ENCODE measurements around the gene GAB4.
"Not testable (repeated sequence)": the region's sequence is repeated elsewhere in the genome, so short reads cannot be mapped to it uniquely, and the experiment has no call there.

Gene GAB4

DNA sequence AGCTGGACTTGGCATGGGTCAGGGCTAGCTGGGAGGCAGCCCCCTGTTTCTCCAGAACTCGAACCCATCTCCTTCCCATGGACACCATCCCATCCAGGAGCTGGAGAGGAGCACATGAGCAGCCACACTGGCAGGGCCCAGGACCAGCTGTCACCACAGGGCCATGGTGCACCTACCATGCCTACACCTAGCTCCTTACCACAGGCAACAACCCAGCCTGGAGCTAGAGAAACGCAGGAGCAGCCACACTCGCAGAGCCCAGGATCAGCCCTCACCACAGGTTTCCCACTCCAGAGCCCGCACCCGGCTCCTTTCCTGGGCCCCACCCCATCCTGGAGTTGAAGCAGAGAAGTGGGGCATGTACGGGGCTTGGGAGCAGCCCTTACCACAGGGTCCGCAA is 50.2 kb downstream of the GAB4 start:
- DNase-seq, result no peak

- no peak for DNase-seq
Observed at GRCh38 chr22:16956290-16956689, 51.7 kb downstream of the GAB4 start.

GRCh38 chr22:16955678-16956210 is 52.3 kb downstream of the GAB4 start:
- no peak for DNase-seq

DNA sequence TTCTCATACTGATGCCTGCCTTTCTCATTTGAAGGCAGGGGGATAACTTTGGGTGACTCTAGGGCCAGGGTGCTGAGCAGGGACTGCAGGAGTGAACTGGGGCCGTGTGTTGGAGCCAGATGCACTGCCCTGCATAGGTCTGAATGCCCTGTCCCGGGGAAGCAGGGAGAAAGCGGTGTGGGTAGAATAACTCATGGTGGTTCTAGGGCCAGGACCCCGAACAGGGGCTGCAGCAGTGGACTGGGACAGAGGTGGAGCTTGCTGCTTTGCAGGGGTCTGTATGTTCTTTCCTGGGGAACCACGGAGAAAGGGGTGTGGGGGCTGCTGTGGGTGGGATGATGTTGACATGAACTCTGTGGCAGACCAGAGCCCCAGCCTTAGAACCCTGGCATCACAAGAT is 52.9 kb downstream of the GAB4 start:
- no peak for DNase-seq

DNA sequence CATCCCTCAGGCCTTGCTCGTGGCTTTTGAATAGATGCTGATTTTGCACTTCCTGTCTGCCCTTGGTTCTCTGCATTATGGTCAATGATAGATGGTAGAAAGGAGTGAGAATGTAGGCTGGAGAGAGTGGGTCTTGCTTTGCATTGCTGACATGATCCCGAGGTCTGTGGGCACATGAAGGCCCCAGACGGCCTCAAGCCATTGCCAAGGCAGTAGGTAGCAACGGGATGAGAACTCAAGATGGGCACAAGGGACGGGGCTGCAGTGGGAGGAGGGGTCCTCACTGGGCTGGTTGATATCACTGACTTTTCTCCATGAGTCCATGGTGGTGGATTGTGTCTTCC is 54.0 kb downstream of the GAB4 start:
- no peak for DNase-seq

DNA sequence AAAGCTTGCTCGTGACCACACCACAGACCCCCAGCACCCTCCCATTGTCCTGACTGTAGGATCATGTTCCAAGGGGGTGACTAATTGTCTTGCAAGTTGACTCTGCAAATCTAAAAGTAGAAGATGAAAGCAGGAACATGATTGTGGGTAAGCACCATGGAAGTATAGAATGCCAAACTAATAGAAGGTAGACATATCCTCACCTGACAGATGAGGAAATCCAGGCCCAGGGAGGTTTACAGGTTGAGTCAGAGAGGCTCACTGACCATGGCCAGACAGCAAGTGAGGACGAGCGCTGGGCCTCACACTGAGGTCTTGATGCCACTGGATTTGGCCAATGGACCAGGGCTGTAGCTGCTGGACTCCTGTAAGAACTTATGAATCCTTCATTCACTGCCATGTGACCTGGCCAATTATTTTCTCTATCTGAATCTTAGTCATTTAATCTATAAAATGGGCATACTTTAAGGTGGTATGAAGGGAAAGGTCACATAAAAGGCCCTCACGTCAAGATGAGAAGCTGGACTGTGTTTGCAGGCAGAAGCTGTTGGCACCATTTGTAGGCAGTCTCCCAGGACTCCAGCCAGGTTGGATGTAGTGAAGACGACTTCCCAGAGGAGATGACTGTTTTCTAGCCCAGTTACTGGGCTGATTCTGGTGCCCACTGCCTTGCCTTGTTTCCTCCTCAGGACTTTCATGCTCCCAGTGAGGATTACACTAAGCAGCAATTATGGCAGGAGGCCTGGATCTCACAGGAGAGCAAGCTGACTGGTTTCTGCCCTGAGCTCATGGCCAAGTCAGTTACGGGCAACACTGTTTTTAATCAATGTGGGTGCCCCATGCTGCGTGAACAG is 54.6 kb downstream of the GAB4 start:
- DNase-seq, result no peak

DNA sequence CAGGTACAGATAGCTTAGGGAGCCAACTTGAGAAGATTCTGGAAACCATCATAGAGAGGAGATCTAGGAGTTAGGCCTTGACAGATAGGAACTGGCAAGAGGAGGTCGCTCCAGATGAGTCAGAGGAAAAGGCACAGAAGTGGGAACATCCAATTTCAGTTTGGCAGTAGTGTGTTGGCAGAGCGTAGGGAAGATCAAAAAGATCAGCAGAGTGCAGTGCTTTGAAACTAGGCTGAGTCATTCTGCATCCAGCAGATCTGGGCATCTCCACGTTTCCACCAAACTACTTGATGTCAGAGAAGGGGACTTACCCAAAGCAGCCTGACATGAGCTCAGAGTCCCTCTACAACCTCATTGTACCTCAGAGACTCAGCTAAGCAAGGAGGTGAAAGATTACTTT is 58.5 kb downstream of the GAB4 start:
- DNase-seq, result no peak

DNA sequence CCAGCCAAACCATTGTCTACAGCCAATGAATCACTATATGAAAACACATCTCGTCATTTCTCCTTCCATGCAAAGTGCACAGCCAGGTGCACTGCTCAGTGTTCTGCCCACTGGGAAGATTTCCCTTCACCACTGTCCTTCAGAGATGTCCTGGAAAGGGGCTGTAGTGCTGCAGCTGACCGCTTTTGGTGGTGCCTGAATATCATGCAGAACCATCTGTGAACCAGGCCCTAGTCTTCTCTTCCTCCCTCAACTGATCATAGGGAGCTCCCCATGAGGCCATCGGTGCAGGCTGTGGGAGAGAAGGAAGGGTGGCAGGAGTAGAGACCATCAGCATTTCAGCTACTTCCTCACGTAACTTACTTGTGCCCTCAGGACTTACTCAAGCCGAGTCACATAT is 70.2 kb downstream of the GAB4 start:
- no peak for DNase-seq

GRCh38 chr22:16937209-16937608 is 70.8 kb downstream of the GAB4 start:
- DNase-seq, result not testable (repeated sequence)

GRCh38 chr22:16936625-16937024 is 71.4 kb downstream of the GAB4 start:
- DNase-seq, result no peak

- no peak for DNase-seq
Observed at GRCh38 chr22:16935209-16935608, 72.8 kb downstream of the GAB4 start.

DNA sequence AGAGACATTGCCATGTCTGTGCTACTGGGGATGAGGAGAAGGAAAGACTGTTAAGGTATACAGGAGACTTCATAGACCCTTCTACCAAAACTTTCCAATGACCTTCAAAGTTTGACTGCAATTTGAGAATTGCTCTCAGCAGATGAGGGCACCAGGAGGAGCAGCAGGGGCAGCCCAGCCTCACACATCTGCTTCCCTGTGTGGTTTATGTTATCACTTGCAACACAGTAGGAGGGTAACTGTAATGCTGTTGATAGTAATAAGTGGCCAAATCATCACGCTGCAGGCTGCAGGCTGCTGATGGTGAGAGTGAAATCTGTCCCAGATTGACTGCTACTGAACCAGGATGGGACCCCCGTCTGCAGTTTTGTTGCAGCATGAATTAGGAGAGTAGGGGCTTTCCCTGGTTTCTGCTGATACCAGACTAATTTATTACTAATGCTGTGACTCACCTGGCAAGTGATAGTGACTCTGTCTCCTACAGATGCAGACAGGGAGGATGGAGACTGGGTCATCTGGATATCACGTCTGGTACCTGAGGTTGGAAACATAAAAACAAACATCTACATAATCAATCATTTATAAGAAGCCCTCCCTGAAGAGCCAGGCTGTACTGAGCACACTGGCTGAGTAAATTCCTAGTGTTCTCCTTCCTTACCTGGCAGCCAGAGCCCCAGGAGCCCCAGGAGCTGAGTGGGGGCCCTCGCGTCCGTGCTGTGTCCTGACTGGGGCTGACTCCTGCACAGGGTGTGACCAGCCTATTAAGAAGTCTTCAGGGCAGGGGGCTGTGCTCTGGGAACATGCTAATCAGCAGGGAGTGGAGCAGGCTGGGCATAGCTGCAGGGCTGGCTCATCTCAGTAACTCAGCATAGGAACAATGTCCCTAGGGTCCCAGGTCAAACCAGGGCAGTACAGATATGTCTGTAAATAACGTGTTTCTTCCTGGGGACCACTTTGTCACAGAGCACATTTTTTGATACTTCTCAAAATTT is 74.4 kb downstream of the GAB4 start:
- no peak for DNase-seq

DNA sequence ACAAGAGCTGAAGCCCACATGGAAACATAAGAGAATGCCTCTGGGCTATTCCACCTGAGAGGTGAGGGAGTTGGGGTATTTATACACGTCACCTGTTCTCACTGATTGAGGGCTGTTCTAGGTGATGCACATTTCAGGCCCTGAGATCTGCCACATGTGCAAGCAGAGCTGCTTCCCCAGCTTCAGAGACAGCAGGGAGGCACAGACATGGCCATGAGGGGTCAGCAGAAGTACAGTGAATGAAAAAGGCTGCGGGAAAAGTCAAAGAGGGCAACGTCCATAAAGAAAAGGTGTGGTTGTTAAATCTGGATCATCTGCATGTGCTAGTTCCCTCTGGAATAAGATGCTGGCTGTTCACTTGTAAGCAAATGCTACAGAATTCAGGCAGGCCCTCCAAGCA is 75.4 kb downstream of the GAB4 start:
- DNase-seq, result no peak

- no peak for DNase-seq
Observed at GRCh38 chr22:16925407-16925966, 82.5 kb downstream of the GAB4 start.

- DNase-seq, result no peak
Observed at GRCh38 chr22:16922706-16923105, 85.3 kb downstream of the GAB4 start.

DNA sequence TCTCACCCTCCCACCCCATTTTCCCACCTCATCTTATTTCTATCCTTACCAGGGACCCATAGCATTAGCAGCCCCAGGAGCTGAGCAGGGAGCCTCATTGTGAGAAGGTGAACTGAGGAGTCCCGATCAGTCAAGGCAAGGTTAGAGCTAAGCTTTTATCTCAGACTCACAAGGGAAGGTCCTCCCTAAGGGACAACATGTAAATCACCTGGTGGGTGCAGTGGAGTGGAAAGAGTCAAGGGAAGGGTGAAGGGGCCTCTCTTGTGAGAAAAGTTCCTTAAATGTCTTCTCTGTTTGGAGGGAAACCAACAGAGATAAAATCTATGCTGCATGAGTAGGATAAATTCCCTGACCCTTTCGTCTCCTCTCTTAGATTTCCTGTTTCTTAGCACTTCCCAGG is 85.9 kb downstream of the GAB4 start:
- no peak for DNase-seq

GRCh38 chr22:16917144-16918003 is 90.6 kb downstream of the GAB4 start:
- peak; percentile 75 for DNase-seq

GRCh38 chr22:16915701-16916100 is 92.3 kb downstream of the GAB4 start:
- no peak for DNase-seq

- DNase-seq, result not testable (repeated sequence)
Observed at GRCh38 chr22:16914911-16915310, 93.1 kb downstream of the GAB4 start.

DNA sequence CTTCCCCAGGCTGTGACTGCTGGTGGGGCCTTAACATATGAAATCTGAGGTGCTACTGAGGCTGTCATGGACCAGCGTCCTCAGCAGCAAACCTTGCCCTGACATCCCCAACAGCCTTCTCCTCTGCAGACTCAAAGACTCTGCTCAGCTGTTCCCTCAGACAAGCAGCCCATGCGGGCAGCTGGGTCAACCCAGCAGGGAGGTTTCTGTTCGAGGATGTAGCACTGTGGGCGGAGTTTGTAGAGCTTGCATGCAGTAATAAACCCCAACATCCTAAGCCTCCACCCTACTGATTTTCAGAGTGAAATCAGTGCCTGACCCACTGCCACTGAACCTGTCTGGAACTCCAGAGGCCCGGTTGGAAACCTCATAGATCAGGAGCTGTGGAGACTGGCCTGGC is 94.0 kb downstream of the GAB4 start:
- DNase-seq, result no peak

DNA sequence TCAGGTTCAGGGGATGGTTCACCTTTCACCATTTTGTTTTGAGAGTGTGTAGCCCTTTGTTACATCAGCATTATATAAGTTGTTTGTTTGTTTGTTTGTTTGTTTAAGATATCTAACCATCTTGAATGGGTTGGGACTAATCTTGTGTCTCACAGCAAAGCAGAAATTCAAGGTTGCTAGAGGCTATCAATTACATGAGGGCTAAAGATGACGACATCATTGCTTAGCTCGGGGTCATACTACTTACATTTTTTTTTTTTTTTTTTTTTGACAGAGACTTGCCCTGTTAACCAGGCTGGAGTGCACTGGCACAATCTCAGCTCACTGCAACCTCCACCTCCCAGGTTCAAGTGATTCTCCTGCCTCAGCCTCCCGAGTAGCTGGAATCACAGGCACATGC is 95.7 kb downstream of the GAB4 start:
- no peak for DNase-seq
